HL-60 (cell line): ENCODE results near the gene BHLHE40.

Experiments used
- DNase-seq, 2 experiments: peaks; one replicate each; pipeline ENCODE4 v3.0.0-alpha.2; 2010 to 2020; ENCODE audit warnings: low read depth in 1 of 2, low spot score in 1 of 2
- H3K27ac ChIP-seq: fragments of 250-450 bp; sonication (Bioruptor Pico); replicated peaks from 2 replicates; pipeline ENCODE4 v1.5.1; 2020; ENCODE audit warnings: mild to moderate bottlenecking, moderate library complexity
- H3K27me3 ChIP-seq: fragments of 250-450 bp; sonication (Bioruptor Pico); 2 replicates; pipeline ENCODE4 v1.5.1; 2021; ENCODE audit warnings: mild to moderate bottlenecking, moderate library complexity; ENCODE audit not compliant: insufficient read depth, poor library complexity, severe bottlenecking
- H3K4me3 ChIP-seq: replicated peaks from 2 replicates; pipeline ENCODE4 v1.5.1; 2011; ENCODE audit warnings: mild to moderate bottlenecking, control low read depth, low read length; ENCODE audit not compliant: insufficient read depth
- CTCF ChIP-seq: IDR thresholded peaks from one replicate; pipeline ENCODE4 v1.5.1; 2011; ENCODE audit warnings: low read length, control low read depth, inconsistent platforms; ENCODE audit not compliant: insufficient read depth
- GABPA ChIP-seq: IDR thresholded peaks from 2 replicates; pipeline ENCODE4 v1.6.1; 2012; ENCODE audit warnings: low read depth
- POLR2AphosphoS5 ChIP-seq: IDR thresholded peaks from 2 replicates; pipeline ENCODE4 v1.6.1; 2012; ENCODE audit warnings: low read depth
- REST ChIP-seq: IDR thresholded peaks from 2 replicates; pipeline ENCODE4 v1.6.1; 2012; ENCODE audit warnings: low read depth; ENCODE audit not compliant: insufficient replicate concordance
- SPI1 ChIP-seq: IDR thresholded peaks from 2 replicates; pipeline ENCODE4 v1.6.1; 2012; ENCODE audit warnings: low read depth, mild to moderate bottlenecking, borderline replicate concordance

Gene BHLHE40

GRCh38 chr3:5002871-5003247 lies 23.6 kb downstream of the BHLHE40 start:
- Histone ChIP-seq H3K27me3 (no peaks in the 10 kb centered on the region), H3K27ac (no peak overlapping the region)
- no peak for DNase-seq

GRCh38 chr3:5004319-5005152 lies 25.3 kb downstream of the BHLHE40 start:
- DNase-seq, result no peak
- H3K27me3 ChIP-seq, result no peaks in the 10 kb centered on the region
- TF ChIP-seq GABPA (no peak), SPI1 (no peak), CTCF (no peak), REST (no peak), POLR2AphosphoS5 (no peak)
- H3K27ac ChIP-seq, result no peak overlapping the region
- no peak overlapping the region for H3K4me3 ChIP-seq

More at GRCh38 chr3:5002871-5003247, 23.6 kb downstream of the BHLHE40 start:
- H3K4me3 ChIP-seq, result no peak overlapping the region
- TF ChIP-seq CTCF (no peak), REST (no peak), GABPA (no peak), SPI1 (no peak), POLR2AphosphoS5 (no peak)

GRCh38 chr3:5005367-5005766 lies 26.1 kb downstream of the BHLHE40 start:
- Histone ChIP-seq H3K27me3 (no peaks in the 10 kb centered on the region), H3K27ac (no peak overlapping the region), H3K4me3 (no peak overlapping the region)
- no peak for DNase-seq
- TF ChIP-seq GABPA, result no peak
- TF ChIP-seq CTCF, result no peak
- no peak for TF ChIP-seq SPI1
- TF ChIP-seq POLR2AphosphoS5, result no peak
- no peak for TF ChIP-seq REST
